ENCODE results near the gene HS3ST6. TPM values are rescaled to one million over a fixed set of nuclear protein-coding genes. Genes with fewer than 3 reads are reported as not detected.

HS3ST6 gene
- total and polyA plus RNA-seq, 9 of the 15 experiments (the other 6 are each of a cell fraction or from before 2014, with no cell fraction given): not detected

GRCh38 chr16:1959269-1960039 lies 41.2 kb upstream of the HS3ST6 start, which contains the start of gene NDUFB10 (continued):
- TF ChIP-seq GABPB2 (CRISPR knock-in tag; conservative IDR thresholded peaks at IDR 0.05) (no peak), KLF1 (tag; IDR thresholded peaks at IDR 0.05) (no peak), USF1 (CRISPR knock-in tag; IDR thresholded peaks at IDR 0.05) (no peak), RBM15 (IDR thresholded peaks at IDR 0.05; ENCODE audit: insufficient read depth, low read length) (no peak), PRMT5 (CRISPR knock-in tag; IDR thresholded peaks at IDR 0.05) (no peak), PML (IDR thresholded peaks at IDR 0.05; ENCODE audit: low read length) (no peak; the same call in 1 of the 2 replicates), ZNF165 (CRISPR knock-in tag; IDR thresholded peaks at IDR 0.05; ENCODE audit: borderline replicate concordance) (no peak), TEAD1 (CRISPR knock-in tag; IDR thresholded peaks at IDR 0.05) (peak in 1 of 2 experiments; percentile 63; a peak in 1 of 4 replicates), ZNF589 (CRISPR knock-in tag; IDR thresholded peaks at IDR 0.05; ENCODE audit: low read depth) (no peak), DDX20 (tag; IDR thresholded peaks at IDR 0.05; ENCODE audit: low read depth) (no peak), LCOR (CRISPR knock-in tag; IDR thresholded peaks at IDR 0.05) (peak; percentile 53; the same call in 1 of the 2 replicates), ZNF592 (IDR thresholded peaks at IDR 0.05) (peak; percentile 58), RBBP5 (IDR thresholded peaks at IDR 0.05; ENCODE audit: borderline replicate concordance, insufficient read depth, low read length, poor library complexity, severe bottlenecking) (peak; percentile 88), RB1 (IDR thresholded peaks at IDR 0.05; ENCODE audit: low read depth) (peak; percentile 98), RBFOX2 (IDR thresholded peaks at IDR 0.05; ENCODE audit: low read depth, low read length) (peak; percentile 96), DIDO1 (tag; IDR thresholded peaks at IDR 0.05; ENCODE audit: low read depth) (no peak), TSC22D4 (tag; IDR thresholded peaks at IDR 0.05) (no peak)
- TF ChIP-seq, protein P1, sequence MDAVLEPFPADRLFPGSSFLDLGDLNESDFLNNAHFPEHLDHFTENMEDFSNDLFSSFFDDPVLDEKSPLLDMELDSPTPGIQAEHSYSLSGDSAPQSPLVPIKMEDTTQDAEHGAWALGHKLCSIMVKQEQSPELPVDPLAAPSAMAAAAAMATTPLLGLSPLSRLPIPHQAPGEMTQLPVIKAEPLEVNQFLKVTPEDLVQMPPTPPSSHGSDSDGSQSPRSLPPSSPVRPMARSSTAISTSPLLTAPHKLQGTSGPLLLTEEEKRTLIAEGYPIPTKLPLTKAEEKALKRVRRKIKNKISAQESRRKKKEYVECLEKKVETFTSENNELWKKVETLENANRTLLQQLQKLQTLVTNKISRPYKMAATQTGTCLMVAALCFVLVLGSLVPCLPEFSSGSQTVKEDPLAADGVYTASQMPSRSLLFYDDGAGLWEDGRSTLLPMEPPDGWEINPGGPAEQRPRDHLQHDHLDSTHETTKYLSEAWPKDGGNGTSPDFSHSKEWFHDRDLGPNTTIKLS (IDR thresholded peaks at IDR 0.05; ENCODE audit: borderline replicate concordance, low read depth): peak; percentile 87
- TF ChIP-seq, protein P2, sequence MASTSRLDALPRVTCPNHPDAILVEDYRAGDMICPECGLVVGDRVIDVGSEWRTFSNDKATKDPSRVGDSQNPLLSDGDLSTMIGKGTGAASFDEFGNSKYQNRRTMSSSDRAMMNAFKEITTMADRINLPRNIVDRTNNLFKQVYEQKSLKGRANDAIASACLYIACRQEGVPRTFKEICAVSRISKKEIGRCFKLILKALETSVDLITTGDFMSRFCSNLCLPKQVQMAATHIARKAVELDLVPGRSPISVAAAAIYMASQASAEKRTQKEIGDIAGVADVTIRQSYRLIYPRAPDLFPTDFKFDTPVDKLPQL (IDR thresholded peaks at IDR 0.05; ENCODE audit: extremely low read depth, insufficient read length): no peak
